H1 (cell line): ENCODE data around the gene CUL4A. TPM values are rescaled to one million over a fixed set of nuclear protein-coding genes. Genes with fewer than 3 reads are reported as not detected.

Experiments used
- FOSL1 ChIP-seq: IDR thresholded peaks from 2 replicates; pipeline ENCODE4 v1.6.1; 2011; ENCODE audit warnings: mild to moderate bottlenecking, low read depth, low read length, moderate library complexity; ENCODE audit not compliant: insufficient read depth
- KDM4A ChIP-seq: IDR thresholded peaks from one replicate; pipeline ENCODE4 v1.7.1; 2012; ENCODE audit warnings: low read depth, mild to moderate bottlenecking, moderate library complexity, low read length, inconsistent platforms; ENCODE audit not compliant: severe bottlenecking
- NANOG ChIP-seq: IDR thresholded peaks from 2 replicates; pipeline ENCODE4 v1.6.1; 2011; ENCODE audit warnings: low read length, low read depth, mild to moderate bottlenecking, inconsistent platforms; ENCODE audit not compliant: insufficient read depth, poor library complexity, severe bottlenecking
- RAD21 ChIP-seq, 2 experiments: IDR thresholded peaks in 1 of 2; conservative IDR thresholded peaks in 1 of 2; 2 replicates each; pipeline ENCODE4 v1.6.1; 2011; ENCODE audit warnings: low read depth in 2 of 2, low read length in 2 of 2, improper control_type of control experiment in 1 of 2, inconsistent platforms in 1 of 2, mild to moderate bottlenecking in 1 of 2, moderate library complexity in 1 of 2
- SP4 ChIP-seq: IDR thresholded peaks from 2 replicates; pipeline ENCODE4 v1.6.1; 2012; ENCODE audit warnings: low read length, inconsistent platforms
- polyA plus RNA-seq, 7 experiments: library from polyadenylated mRNA; depleted of rRNA in 3 of 7; stranded (reverse) in 5 of 7; unstranded in 2 of 7; fragments of >200 nt in 5 of 7; fragments of 200-250 nt in 2 of 7; gene quantifications; 1 replicate in 5 of 7; 2 replicates in 1 of 7; 4 replicates in 1 of 7; pipeline versions ENCODE4 v1.2.1 to v1.2.3, GENCODE V29; 2011 to 2013; ENCODE audit warnings: missing spikeins in 2 of 7, mixed read lengths in 2 of 7
- total RNA-seq: library from RNA; stranded (reverse); fragmentation: NEBNext Ultra II Directional; extraction: Animal tissue kit (Norgen Biotek cat#: 25700); gene quantifications from 2 replicates; pipeline ENCODE4 v1.2.1, GENCODE V29; 2021
- TF ChIP-seq, protein P1 (sequence below): IDR thresholded peaks from 2 replicates; pipeline ENCODE4 v1.6.1; 2011; ENCODE audit warnings: low read length, improper control_type of control experiment

Gene CUL4A
- total and polyA plus RNA-seq, 2 of the 8 experiments (the other 6 are each of a cell fraction or from before 2014, with no cell fraction given): 54.7 to 101 TPM

DNA sequence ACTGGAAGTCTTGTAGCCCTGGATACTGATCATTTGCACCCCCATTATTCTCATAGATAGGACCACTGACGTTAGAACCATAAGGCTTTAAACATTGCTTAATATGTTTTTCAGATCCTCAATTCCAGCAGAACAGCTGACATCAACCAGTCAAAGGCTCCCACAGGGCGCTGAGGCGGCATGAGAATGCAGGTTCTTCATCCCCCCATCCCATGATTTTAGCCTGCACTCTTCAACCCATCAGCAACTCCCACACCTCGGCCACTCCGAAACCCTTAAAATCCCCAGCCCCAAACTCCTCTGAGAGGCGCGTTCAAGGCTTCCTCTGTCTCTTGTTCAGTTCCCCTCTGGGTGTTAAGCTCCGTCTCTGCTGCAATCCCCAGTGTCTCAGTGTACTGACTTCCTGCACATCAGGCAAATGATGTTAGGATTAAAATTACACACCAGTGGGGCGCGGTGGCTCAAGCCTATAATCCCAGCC is 63.3 kb downstream of the CUL4A start (continued):
- no peak for TF ChIP-seq KDM4A
- no peak for TF ChIP-seq NANOG
- TF ChIP-seq RAD21 (IDR thresholded peaks at IDR 0.05 in 1 of 2, conservative IDR thresholded peaks at IDR 0.05 in 1 of 2; ENCODE audit: low read depth in 2 of 2, low read length in 2 of 2): no peak
- no peak for TF ChIP-seq SP4
- TF ChIP-seq FOSL1: no peak
- TF ChIP-seq, protein P1, sequence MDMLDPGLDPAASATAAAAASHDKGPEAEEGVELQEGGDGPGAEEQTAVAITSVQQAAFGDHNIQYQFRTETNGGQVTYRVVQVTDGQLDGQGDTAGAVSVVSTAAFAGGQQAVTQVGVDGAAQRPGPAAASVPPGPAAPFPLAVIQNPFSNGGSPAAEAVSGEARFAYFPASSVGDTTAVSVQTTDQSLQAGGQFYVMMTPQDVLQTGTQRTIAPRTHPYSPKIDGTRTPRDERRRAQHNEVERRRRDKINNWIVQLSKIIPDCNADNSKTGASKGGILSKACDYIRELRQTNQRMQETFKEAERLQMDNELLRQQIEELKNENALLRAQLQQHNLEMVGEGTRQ: no peak
